ENCODE results near the gene ST6GALNAC6. TPM values are rescaled to one million over a fixed set of nuclear protein-coding genes. Genes with fewer than 3 reads are reported as not detected.

The ST6GALNAC6 gene
- polyA plus RNA-seq, 3 donors: 41.1 to 142 (median 141) TPM

DNA sequence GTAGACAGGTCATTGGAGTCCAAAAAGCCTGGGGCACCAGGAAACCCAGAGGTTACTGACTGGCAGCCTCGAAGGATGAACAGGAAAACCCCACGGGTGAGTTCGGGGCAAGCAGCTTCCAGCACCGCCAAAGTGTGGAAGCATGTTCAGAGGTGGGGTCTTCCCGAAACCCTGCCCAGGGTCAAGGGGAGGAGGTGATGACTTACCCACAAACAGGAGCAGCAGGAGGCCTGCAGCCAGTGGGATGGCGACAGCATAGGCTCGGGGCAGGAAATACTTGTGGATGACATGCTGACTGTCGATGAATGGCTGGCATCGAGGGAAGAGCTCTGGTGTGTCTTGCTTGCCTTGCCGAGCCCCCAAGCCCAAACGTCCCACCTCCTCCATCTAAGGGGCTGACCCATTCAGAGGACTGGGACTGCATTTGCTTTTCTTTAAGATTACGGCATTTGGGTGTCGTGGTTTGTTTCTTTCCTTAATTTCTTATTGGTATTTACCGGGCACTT, 37.0 kb upstream of the ST6GALNAC6 start:
- WGBS, 3 donors: 73 to 76% (median 73%) methylated on average over 14 of the region's 14 CpGs
- H3K27ac ChIP-seq (ENCODE audit: low read depth, low read length): no peak overlapping the region

DNA sequence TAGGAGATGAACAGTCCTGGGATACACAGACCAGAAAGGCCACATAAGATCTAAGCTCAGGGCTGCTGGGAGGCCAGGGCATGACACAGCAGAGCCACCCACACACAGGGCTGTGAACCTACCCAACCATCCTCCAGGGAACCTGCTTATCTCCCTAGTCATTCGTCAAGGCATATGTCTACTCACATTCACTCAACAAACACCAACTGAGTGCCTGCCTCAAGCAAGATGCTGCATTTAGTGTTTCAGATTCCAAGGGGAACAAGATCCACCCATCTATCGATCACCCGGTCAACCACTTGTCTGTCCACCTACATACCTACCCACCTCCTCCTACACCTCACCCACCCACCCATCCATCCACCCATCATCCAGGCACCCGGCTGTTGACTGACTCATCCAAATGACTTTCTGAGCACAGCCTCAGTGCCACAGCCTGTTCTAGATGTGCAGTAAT, 36.4 kb upstream of the ST6GALNAC6 start:
- 79 to 85% (median 81%) methylated on average over 4 of the region's 4 CpGs for WGBS, 3 donors

DNA sequence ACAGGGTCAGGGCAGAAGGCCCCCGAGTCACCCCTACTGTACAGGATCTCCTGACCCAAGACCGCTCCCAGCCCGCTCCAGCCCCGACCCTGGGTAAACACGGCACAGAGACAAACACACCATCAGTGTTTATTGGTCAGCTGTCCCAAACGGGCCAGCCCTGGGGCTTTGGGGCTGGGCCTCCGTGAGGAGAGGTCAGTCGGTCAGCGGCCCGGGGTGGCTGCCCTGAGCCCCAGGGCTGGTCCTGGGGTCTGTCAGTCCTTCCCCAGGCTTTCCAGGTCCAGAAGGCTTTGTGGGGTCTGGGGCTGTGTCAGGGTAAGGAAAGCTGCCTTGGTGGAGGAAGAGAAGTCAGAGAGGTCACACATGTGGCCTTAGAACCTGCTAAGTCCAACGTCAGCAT, 35.6 kb upstream of the ST6GALNAC6 start:
- H3K27ac ChIP-seq (ENCODE audit: low read depth, low read length): no peak overlapping the region
- WGBS, 3 donors: 70 to 82% (median 72%) methylated on average over 11 of the region's 11 CpGs

More for the DNA sequence above, 36.4 kb upstream of the ST6GALNAC6 start:
- H3K27ac ChIP-seq (ENCODE audit: low read depth, low read length): no peak overlapping the region

DNA sequence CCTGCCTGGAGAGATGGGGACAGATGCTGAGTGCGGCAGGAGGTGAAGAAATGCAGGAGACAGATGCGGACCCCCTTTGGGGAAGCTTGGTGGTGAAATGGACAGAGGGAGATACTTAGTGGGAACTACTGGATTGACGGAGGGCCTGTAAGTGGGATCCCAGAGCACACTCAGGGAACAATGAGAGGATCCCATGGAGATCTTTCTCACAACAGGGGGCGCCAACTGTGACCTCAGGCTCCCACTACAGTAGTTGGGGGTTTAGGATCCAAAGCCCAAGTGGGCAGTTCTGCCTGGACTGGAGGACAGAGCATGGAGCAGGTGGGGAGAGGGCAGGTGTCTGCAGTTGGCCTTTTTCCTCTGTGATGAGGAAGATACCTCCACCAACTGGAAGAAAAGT, 34.8 kb upstream of the ST6GALNAC6 start:
- WGBS, 3 donors: 92 to 95% (median 93%) methylated on average over 4 of the region's 4 CpGs
- H3K27ac ChIP-seq (ENCODE audit: low read depth, low read length): no peak overlapping the region

DNA sequence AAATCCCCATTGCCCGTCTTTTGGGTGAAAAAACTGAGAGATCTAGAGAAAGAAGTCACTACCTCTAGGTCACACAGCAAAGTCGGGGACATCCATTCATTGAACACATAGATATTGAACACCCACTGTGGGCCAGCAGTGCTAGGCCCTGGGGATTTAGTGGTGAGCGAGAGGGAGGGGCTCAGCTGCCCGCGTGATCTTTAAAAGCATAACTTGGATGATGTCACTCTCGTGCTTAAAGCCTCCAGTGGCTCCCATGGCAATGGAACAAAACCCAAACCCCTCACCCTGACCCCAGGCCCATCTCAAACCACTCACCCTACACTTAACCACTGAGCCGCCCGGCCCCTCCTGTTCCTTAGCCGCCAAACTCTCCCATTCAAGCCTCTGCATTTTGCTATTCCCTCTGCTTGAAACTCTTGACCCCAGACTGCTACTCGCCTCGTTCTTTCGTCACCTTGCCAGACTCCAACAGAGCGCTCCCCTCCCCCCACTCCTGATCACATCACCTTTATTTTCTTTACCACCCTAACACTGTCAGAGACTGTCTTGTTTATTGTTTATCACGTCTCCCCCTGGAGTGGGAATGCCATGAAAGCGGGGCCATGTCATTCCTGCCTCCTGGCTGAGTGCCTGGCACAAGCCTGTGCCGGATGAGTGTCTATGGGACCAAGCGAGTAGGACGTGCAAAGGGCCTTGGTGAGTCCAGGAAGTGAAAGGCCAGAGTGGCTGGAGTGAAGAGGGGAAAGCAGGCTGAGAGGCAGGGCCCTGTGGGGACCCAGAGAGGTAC, 31.9 kb upstream of the ST6GALNAC6 start:
- H3K27ac ChIP-seq (ENCODE audit: low read depth, low read length): no peak overlapping the region
- 22 to 31% (median 22%) methylated on average over 18 of the region's 18 CpGs for WGBS, 3 donors

DNA sequence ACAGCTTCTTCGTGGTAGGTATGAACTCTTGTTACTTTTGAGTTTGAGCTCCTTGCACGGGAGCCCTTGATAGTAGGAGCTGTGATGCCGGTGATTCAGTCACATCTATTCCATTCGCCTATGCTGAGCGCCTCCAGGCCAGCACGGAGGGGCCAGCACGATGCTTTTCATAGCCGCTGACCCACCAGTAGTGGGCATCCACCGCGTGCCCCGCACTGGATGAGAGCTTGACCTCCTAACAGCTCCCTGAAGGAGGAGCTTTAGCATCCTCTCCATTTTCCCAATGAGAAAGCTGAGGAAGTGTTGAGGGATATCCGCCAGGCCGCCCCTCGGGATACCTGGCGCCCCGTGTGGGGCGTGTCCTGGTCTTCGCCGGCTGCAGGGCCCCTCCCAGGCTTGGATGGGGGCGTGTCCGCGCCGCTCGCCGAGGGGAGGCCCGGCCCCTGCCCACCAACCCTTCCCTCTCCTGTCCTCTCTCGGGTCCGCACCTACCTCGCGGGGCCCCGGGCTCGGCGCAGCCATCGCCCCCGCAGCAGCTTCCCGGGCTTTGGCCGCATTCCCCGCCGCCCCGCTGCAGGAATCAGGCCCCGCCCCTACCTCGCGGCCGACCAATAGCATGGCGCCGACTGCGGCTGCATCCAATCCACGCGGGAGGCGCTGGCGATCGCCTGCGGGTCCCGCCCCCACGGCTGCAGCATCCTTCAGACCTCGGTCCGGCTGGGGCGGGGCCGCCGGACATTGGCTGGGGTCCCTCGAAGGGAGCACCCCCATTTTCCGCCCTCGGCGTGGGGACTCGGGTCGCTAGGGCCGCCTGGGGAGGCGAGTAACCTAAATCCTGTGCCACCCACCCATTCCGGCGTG, 31.1 kb upstream of the ST6GALNAC6 start, which contains the start of gene PIP5KL1:
TSS of gene PIP5KL1 (minus strand) at position 547 of the 861 bp plus-strand sequence. CDS start at position 522, 25 bp downstream.
- WGBS, 3 donors: 2 to 4% (median 2%) methylated on average over 58 to 70 of the region's 70 CpGs
- H3K27ac ChIP-seq (ENCODE audit: low read depth, low read length): no peak within 1 kb of the TSS

DNA sequence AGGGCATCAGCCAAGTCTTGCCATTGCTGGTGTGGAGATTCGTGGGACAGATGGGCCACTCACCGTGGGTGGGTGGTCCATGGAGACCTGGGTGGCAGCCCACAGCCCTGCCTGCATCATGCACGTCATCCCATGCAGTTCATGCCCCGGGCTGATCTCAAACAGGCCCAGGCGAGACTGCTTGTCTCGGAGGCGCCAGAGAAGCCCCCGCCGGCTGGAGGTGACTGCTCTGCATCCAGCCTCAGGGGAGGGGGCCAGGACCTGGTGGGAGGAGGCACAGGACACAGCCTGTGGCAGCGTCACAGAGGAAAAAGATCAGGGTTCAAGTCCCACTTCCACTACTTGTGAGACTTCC, 30.2 kb upstream of the ST6GALNAC6 start:
- 72 to 80% (median 78%) methylated on average over 10 of the region's 10 CpGs for WGBS, 3 donors
- no peak overlapping the region for H3K27ac ChIP-seq (ENCODE audit: low read depth, low read length)

DNA sequence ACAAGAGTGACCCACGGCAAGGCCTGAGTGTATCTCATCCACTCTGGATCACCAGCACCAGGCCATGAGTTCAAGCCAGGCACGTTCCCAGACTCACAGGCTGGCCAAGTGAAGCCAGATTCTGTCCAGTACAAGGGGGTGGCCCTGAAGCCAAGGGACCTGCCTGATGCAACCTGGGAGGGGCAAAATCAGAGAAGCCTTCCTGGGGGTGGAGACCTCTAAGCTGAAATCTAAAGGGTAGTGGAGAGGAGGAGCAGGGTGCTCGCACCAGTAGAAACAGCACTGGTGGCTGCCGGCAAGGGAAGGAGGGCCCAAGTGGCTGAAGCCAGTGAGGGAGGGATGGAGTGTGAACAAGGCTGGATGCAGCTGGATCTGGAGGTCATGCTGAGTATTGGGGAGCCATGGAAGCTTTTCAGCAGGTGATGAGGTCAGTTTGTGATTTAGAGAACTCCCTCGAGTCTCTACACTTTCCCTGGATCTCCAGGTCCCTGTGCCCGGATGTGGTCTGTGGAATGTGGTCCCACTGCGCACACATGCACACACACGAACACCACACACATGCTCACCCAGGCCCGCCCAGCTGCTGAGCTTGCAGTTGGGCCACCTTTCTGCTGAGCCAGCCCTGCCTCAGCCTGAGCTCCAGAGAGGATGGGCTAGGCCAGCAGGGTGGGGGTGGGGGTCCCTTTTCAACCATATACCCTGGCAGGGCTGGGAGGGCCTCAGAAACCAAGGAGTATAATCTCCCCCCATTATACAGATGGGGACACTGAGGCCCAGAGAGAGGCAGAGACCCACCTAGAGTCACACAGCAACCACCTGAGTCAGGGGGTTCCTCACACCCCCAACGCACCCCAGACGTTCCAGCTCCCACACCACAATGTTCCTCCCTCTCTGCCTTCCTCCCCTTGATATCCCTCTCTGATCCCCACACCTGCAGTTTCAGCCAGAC, 29.5 kb upstream of the ST6GALNAC6 start:
- H3K27ac ChIP-seq (ENCODE audit: low read depth, low read length): no peak overlapping the region
- 76 to 77% (median 76%) methylated on average over 11 of the region's 11 CpGs for WGBS, 3 donors

DNA sequence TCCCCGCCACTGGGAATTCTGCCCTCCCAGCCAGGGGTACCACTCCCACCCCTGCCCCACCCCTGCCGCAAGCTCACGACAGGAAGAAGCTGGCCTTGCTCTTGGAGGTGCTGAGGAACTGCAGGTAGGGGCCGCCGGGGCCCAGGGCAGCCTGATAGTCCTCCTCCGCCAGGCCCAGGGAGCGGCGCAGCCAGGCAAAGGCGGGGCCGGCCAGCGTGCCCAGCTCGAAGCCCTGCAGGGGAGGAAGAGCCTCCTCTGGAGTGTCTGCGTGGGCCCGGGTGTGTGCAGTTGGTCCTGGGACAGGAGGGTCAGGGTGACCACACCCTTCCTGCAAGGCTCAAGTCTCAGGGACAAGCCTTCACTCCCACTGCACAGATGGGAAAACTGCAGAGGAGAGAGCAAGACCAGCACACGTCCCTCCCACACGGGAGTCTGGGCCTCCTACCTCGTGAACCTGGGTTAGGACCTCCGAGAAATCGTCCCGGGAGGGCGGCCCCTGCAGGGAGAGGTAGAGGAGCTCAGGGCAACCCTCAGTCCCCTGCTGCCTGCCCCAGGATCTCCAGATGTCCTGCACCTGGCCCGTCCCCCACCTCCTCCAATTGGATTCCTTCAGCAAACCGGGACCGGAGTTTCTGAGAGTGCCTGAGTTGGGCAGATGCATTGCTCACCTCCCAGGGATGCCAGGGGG, 28.7 kb upstream of the ST6GALNAC6 start:
- H3K27ac ChIP-seq (ENCODE audit: low read depth, low read length): no peak overlapping the region
- 18 to 29% (median 20%) methylated on average over 22 to 24 of the region's 24 CpGs for WGBS, 3 donors

DNA sequence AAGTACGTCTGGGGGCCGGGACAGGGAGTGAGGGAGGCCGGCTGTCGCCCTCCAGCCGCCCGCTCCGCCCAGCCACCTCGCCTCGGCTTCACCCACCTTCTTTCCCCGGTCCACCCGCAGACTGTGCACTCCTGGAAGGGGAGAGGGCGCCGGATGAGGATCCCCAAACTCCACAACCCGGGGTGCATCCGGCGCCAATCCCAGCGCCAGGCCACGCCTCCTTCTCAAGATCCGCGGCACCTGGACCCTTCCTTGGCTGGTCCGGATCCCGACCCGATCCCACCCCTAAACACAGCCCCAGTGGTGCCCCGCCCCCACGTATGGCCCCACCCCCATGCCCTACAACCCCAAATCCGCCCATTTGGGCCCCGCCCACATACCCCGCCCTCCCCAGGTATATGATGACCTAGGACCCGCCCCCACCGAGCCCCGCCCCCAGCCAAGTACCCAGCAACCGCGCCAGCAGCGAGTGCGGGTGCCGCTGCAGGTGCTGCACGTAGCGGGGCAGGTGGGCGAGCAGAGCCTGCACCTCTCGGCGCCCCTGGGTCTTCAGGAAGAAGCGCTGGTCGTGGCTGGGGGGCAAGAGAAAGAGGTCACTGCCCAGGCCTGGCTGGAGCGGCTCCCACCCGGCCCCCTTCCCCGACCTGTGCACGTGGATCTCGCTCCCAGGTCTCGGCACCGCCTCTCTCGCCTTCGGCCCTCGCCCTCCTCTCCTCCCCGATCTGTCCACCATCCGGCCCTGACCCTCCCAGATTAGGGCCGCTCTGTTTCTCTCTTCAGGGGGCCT, 28.0 kb upstream of the ST6GALNAC6 start:
- no peak overlapping the region for H3K27ac ChIP-seq (ENCODE audit: low read depth, low read length)
- WGBS, 3 donors: 2 to 6% (median 5%) methylated on average over 39 to 56 of the region's 56 CpGs

DNA sequence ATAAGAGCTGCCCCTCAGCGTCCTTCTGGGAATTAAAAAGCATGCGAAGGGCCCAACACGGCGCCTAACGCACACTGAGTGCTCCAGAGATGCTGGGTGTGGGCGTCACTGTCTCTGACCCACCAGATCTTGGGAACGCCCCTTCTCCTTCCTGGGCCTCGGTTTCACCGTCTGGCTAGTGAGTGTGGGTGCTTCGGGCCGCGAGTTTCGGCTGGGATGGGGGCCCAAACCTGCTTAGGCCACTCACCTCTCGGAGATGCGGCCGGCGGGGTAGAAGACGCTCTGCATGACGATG, 27.4 kb upstream of the ST6GALNAC6 start:
- H3K27ac ChIP-seq (ENCODE audit: low read depth, low read length): no peak overlapping the region
- WGBS, 3 donors: 13 to 19% (median 13%) methylated on average over 19 of the region's 19 CpGs

DNA sequence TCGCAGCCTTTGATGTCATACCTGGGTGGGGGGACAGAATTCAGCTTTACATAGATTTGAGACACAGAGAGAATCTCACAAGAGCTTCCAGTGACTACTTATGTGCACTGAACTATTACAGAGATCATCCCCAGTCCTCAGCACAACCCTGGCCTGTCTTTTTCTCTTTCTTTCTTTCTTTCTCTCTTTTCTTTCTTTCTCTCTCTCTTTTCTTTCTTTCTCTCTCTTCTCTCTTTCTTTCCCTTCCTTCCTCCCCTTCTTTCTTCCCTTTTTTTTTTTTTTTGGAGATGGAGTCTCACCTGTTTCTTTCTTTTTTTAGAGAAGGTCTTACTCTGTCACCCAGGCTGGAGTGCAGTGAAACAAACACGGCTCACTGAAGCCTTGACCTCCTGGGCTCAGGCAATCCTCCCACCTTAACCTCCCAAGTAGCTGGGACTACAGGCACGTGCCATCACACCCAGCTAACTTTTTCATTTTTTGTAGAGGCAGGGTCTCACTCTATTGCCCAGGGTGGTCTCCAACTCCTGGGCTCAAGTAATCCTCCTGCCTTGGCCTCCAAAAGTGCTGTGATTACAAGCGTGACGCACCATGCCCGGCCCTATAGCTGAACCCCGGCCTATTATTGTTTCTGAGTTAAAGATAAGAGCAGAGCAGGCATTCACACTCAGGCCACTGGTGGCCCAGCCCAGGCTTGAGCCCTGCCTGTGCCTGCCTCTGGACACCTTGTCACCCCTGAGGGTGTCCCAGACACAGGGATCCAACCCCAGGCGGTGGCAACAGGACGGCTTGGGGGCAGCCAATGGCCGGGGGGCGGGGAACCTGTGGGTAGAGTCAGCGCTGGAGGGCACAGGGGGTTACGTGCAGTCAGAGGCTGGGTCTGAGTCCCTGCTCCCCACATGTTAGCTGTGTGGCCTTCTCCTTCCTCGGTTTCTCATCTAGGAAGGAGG, 26.8 kb upstream of the ST6GALNAC6 start:
- 76 to 83% (median 82%) methylated on average over 13 to 14 of the region's 14 CpGs for WGBS, 3 donors
- H3K27ac ChIP-seq (ENCODE audit: low read depth, low read length): no peak overlapping the region

DNA sequence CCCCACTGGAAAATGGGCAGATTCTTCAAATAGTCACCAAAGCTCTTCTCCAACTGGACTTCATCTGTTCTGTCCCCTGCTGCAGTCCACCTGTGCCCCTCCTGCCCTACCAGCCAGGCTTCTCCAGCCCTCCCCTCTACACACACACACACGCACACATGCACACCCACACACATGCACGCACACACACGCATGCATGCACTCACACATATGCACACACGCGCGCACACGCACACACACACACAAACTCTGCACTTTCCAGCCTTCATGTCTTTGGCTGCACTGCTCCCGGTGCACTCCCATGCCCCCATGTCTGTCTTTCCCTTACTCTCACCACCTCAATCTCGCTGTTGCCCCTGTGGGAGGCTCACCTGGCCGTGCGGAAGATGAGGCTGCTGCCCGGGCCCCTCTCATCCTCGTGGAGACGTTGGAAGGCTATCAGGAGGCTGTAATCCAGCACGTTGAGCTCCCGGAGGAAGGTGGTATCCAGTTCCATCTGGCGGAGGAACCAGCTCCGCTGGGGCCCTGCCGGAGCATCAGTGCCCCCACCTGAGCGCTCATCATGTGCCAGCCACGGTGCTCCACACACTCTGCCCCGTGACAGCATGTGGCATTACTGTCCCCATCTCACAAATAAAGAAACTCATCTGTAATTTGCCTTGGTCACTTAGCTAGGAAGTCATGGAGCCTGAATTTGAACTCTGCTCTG, 25.5 kb upstream of the ST6GALNAC6 start:
- no peak overlapping the region for H3K27ac ChIP-seq (ENCODE audit: low read depth, low read length)
- WGBS, 3 donors: 89 to 92% (median 90%) methylated on average over 22 of the region's 22 CpGs

DNA sequence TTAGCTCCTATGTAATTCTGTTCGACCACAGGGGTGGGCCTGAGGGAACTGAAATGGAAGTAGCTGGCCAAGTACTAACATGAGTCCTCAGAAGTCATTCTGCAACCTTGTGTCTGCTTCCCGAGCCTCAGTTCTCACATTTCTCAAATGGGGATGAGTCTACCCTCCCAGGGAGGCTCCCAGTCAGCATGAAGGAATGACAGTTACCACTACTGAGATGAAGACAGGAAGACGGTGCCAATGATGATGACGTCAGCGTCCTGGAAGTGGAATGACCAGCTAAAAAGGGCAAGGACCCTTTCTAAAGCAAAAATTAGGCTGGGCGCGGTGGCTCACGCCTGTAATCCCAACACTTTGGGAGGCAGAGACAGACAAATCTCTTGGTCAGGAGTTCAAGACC, 24.4 kb upstream of the ST6GALNAC6 start:
- WGBS, 3 donors: 75 to 80% (median 76%) methylated on average over 8 of the region's 8 CpGs
- H3K27ac ChIP-seq (ENCODE audit: low read depth, low read length): no peak overlapping the region

DNA sequence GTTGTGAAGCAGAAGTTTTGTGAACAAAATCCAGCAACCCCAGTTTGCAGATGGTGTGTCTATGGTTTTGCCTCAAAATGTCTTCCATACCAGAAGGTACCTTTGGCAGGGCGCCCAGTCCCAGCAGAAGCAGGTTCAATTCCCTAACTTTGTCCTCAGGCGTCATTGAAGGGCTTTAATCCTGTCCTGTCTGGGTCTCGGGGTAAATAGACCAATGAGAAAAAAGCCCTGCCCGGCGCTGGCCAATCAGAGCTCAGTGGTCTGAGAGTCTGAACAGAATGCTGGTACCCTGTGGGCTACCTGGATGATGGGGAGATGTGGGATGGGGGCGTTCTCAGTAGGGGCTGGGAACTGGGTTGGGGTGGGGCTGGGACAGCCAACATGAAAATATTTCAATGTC, 23.6 kb upstream of the ST6GALNAC6 start:
- no peak overlapping the region for H3K27ac ChIP-seq (ENCODE audit: low read depth, low read length)
- 69 to 70% (median 70%) methylated on average over 6 of the region's 6 CpGs for WGBS, 3 donors
